Measurements from ENCODE around the gene PIGH.

The PIGH gene

DNA sequence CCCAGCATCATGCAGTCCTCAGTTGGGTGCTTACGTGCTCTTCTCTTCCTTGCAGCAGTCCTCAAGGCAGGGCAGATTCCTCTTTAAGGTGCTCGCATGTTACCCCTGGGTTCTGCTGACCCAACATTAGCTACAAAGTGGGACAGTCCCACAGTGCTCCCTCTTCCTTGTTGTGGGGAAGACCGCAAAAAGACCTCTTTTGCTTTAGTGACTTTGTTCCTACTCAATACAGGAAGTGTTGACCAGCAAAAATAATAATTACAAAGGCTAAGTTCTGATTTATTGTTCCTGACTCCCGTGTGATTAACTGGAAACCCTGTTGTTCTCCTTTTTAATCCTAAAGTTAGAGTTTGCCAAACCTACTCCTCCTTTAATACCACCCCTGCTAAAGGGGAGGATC, 13.7 kb downstream of the PIGH start:
- H3K4me3 ChIP-seq (ENCODE audit: low read depth, low read length), result no peak overlapping the region
- CTCF ChIA-PET, result interaction anchor here (1.0 to 22.7 kb wide), 8 partner anchors 13 to 160 kb away, joined by 3 to 582 read pairs (median 136); partner anchors contain the start of genes PIGH and RDH12
- POLR2A ChIA-PET, result interaction anchor here (1.2 kb wide), 1 partner anchor 14 kb away, joined by 3 read pairs; the partner anchor contains the start of gene PIGH
- DNase-seq (ENCODE audit: low read depth, low spot score), result no peak
- TF ChIP-seq, protein P1, sequence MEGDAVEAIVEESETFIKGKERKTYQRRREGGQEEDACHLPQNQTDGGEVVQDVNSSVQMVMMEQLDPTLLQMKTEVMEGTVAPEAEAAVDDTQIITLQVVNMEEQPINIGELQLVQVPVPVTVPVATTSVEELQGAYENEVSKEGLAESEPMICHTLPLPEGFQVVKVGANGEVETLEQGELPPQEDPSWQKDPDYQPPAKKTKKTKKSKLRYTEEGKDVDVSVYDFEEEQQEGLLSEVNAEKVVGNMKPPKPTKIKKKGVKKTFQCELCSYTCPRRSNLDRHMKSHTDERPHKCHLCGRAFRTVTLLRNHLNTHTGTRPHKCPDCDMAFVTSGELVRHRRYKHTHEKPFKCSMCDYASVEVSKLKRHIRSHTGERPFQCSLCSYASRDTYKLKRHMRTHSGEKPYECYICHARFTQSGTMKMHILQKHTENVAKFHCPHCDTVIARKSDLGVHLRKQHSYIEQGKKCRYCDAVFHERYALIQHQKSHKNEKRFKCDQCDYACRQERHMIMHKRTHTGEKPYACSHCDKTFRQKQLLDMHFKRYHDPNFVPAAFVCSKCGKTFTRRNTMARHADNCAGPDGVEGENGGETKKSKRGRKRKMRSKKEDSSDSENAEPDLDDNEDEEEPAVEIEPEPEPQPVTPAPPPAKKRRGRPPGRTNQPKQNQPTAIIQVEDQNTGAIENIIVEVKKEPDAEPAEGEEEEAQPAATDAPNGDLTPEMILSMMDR (IDR thresholded peaks at IDR 0.05; ENCODE audit: insufficient read depth, low read length, missing control alignments), result no peak

GRCh38 chr14:67584978-67585377, 15.1 kb downstream of the PIGH start:
- H3K4me3 ChIP-seq (ENCODE audit: low read depth, low read length), result no peak overlapping the region
- CTCF ChIA-PET, result interaction anchor here (0.6 to 22.7 kb wide), 25 partner anchors 7 to 225 kb away, joined by 3 to 582 read pairs (median 6); partner anchors contain the start of genes ARG2, ATP6V1D, EIF2S1 and PIGH
- POLR2A ChIA-PET, result interaction anchor here (2.2 kb wide), 1 partner anchor 120 kb away, joined by 6 read pairs; no protein-coding TSS in a partner anchor
- TF ChIP-seq, protein P1 (IDR thresholded peaks at IDR 0.05; ENCODE audit: insufficient read depth, low read length, missing control alignments), result no peak
- DNase-seq (ENCODE audit: low read depth, low spot score), result no peak

- H3K4me3 ChIP-seq (ENCODE audit: low read depth, low read length), result no peak overlapping the region
- POLR2A ChIA-PET, result interaction anchor here (2.2 kb wide), 1 partner anchor 121 kb away, joined by 6 read pairs; no protein-coding TSS in a partner anchor
- CTCF ChIA-PET, result interaction anchor here (0.6 to 22.7 kb wide), 28 partner anchors 8 to 224 kb away, joined by 3 to 582 read pairs (median 6); partner anchors contain the start of genes ARG2, ATP6V1D, EIF2S1 and PIGH
- DNase-seq (ENCODE audit: low read depth, low spot score), result no peak
- TF ChIP-seq, protein P1 (IDR thresholded peaks at IDR 0.05; ENCODE audit: insufficient read depth, low read length, missing control alignments), result peak; percentile 72
Measured at GRCh38 chr14:67583711-67584644, 16.1 kb downstream of the PIGH start.

DNA sequence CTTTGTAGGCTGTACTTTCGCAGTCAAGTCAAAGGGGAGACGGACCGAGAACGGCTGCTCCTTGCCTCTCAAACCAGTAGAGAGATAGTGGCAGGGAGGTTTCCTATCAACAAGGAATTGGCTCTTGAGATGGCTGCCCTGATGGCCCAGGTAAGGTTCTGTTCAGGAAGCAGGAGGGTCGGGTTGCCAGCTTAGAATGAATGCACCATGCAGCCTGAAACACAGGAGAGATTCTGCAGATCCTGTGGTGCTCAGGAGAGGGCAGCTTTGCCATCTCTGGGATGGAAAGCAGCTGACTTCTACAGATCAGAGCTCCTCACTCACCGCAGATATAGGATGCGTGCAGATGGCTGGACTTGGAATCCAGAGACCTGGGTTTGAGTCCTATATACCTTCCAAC, 18.0 kb downstream of the PIGH start:
- no peak overlapping the region for H3K4me3 ChIP-seq (ENCODE audit: low read depth, low read length)
- ChIA-PET POLR2A (no interaction called here), CTCF (interaction anchor here (1.1 to 22.7 kb wide), 11 partner anchors 9 to 156 kb away, joined by 3 to 582 read pairs (median 19); partner anchors contain the start of gene RDH12)
- TF ChIP-seq, protein P1 (IDR thresholded peaks at IDR 0.05; ENCODE audit: insufficient read depth, low read length, missing control alignments), result no peak
- DNase-seq (ENCODE audit: low read depth, low spot score), result no peak

DNA sequence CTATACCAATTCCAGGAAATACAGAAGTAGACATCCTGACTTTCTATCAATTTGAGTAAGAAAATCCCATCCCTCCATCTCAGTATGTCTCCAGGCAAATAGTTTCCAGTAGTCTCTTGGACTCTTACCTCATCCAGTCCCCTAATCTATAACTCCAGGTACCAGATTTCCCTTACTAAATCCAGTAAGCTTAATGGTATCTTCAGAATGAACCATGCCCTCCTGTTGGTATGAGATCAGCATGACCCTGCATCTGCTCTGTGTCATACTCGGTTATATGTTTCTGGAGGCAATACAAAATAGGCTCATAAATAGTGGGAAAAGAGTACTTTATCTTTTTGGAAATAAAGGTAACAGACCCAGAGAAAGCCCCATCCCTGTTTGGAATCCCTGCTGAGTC, 18.4 kb downstream of the PIGH start:
- no peak for DNase-seq (ENCODE audit: low read depth, low spot score)
- no peak overlapping the region for H3K4me3 ChIP-seq (ENCODE audit: low read depth, low read length)
- TF ChIP-seq, protein P1 (IDR thresholded peaks at IDR 0.05; ENCODE audit: insufficient read depth, low read length, missing control alignments), result no peak
- CTCF ChIA-PET, result interaction anchor here (1.0 to 22.7 kb wide), 10 partner anchors 10 to 156 kb away, joined by 3 to 582 read pairs (median 20); partner anchors contain the start of gene RDH12
- POLR2A ChIA-PET, result no interaction called here
